Measurements from ENCODE around the gene TSEN15. TPM values are rescaled to one million over a fixed set of nuclear protein-coding genes. Genes with fewer than 3 reads are reported as not detected.

Gene TSEN15
- total and polyA plus RNA-seq, 2 of the 13 experiments (the other 11 are each of a cell fraction or from before 2014, with no cell fraction given) = 25.6 to 35.8 TPM

DNA sequence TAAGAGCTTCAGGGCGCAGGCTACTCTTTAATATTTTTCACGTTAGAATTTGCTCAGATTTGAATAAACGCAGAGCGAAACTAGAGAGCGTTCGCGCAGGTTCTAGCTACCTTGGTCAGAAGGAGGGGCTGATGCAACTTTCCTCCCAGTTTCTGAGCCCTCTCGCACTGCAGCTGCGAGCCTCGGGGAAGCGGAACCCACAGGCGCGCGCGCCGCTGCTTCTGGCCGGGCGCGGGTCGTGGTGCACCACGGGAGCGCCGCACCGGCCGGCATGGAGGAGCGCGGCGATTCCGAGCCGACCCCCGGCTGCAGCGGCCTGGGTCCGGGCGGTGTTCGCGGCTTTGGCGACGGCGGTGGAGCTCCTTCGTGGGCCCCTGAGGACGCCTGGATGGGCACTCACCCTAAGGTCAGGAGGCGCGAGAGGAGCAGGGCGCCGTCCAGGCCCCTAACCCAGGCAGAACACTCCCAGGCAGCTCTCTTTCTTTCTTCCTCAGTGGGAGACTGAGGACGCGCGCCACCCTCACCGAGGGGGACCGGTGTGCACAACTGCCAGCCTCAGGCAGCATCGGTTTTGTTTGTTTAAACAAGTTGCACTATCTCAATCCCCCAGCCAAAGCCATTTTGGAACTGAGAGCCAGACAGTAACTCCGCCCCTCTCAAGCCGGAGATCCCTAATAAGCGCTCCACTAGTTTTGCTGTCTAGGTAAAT, at the start of gene TSEN15 (continued):
- TF ChIP-seq, protein P1, sequence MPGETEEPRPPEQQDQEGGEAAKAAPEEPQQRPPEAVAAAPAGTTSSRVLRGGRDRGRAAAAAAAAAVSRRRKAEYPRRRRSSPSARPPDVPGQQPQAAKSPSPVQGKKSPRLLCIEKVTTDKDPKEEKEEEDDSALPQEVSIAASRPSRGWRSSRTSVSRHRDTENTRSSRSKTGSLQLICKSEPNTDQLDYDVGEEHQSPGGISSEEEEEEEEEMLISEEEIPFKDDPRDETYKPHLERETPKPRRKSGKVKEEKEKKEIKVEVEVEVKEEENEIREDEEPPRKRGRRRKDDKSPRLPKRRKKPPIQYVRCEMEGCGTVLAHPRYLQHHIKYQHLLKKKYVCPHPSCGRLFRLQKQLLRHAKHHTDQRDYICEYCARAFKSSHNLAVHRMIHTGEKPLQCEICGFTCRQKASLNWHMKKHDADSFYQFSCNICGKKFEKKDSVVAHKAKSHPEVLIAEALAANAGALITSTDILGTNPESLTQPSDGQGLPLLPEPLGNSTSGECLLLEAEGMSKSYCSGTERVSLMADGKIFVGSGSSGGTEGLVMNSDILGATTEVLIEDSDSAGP (CRISPR knock-in tag; IDR thresholded peaks at IDR 0.05; ENCODE audit: borderline replicate concordance) = peak; percentile 96
- TF ChIP-seq TCF12 (IDR thresholded peaks at IDR 0.05) = no peak
- TF ChIP-seq TCF12 (CRISPR knock-in tag; IDR thresholded peaks at IDR 0.05) = 0 out of 2 replicates have a peak, but pooled peaks have one; percentile 46
- peak; percentile 95 for TF ChIP-seq ASH2L (IDR thresholded peaks at IDR 0.05; ENCODE audit: insufficient read length, low read depth, low read length)
- TF ChIP-seq NR3C1 (CRISPR knock-in tag; IDR thresholded peaks at IDR 0.05) = no peak
- peak; percentile 77; the same call in 1 of the 2 replicates for TF ChIP-seq KDM5B (CRISPR knock-in tag; IDR thresholded peaks at IDR 0.05; ENCODE audit: borderline replicate concordance)
- TF ChIP-seq ZFP41 (CRISPR knock-in tag; IDR thresholded peaks at IDR 0.05; ENCODE audit: borderline replicate concordance) = no peak
- no peak for TF ChIP-seq ZNF367 (CRISPR knock-in tag; IDR thresholded peaks at IDR 0.05; ENCODE audit: borderline replicate concordance)
- no peak; the same call in 1 of the 2 replicates for TF ChIP-seq HNF4A (CRISPR knock-in tag; IDR thresholded peaks at IDR 0.05)
- 0 out of 2 replicates have a peak, but pooled peaks have one; percentile 24 for TF ChIP-seq PPARG (CRISPR knock-in tag; conservative IDR thresholded peaks at IDR 0.05)
- peak; percentile 88; the same call in 1 of the 2 replicates for TF ChIP-seq ZNF337 (CRISPR knock-in tag; IDR thresholded peaks at IDR 0.05; ENCODE audit: borderline replicate concordance, low read depth)
- TF ChIP-seq MAFG (CRISPR knock-in tag; IDR thresholded peaks at IDR 0.05) = no peak
- peak; percentile 86; the same call in 1 of the 2 replicates for TF ChIP-seq NFKBIZ (CRISPR knock-in tag; IDR thresholded peaks at IDR 0.05)
- peak; percentile 77 to 84; a peak in 3 of 4 replicates for TF ChIP-seq POLR2A (IDR thresholded peaks at IDR 0.05; ENCODE audit: insufficient read depth in 1 of 2, low read depth in 2 of 2, low read length in 2 of 2)
- 0 out of 2 replicates have a peak, but pooled peaks have one; percentile 32 for TF ChIP-seq RNF2 (conservative IDR thresholded peaks at IDR 0.05; ENCODE audit: low read depth)
- TF ChIP-seq ZNF563 (CRISPR knock-in tag; IDR thresholded peaks at IDR 0.05) = peak; percentile 70; the same call in 1 of the 2 replicates
- TF ChIP-seq PAX8 (CRISPR knock-in tag; IDR thresholded peaks at IDR 0.05; ENCODE audit: borderline replicate concordance) = peak; percentile 98; the same call in 1 of the 2 replicates
- TF ChIP-seq, protein P2, sequence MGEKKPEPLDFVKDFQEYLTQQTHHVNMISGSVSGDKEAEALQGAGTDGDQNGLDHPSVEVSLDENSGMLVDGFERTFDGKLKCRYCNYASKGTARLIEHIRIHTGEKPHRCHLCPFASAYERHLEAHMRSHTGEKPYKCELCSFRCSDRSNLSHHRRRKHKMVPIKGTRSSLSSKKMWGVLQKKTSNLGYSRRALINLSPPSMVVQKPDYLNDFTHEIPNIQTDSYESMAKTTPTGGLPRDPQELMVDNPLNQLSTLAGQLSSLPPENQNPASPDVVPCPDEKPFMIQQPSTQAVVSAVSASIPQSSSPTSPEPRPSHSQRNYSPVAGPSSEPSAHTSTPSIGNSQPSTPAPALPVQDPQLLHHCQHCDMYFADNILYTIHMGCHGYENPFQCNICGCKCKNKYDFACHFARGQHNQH (CRISPR knock-in tag; IDR thresholded peaks at IDR 0.05) = peak; percentile 81; the same call in 1 of the 2 replicates
- TF ChIP-seq, protein P3, sequence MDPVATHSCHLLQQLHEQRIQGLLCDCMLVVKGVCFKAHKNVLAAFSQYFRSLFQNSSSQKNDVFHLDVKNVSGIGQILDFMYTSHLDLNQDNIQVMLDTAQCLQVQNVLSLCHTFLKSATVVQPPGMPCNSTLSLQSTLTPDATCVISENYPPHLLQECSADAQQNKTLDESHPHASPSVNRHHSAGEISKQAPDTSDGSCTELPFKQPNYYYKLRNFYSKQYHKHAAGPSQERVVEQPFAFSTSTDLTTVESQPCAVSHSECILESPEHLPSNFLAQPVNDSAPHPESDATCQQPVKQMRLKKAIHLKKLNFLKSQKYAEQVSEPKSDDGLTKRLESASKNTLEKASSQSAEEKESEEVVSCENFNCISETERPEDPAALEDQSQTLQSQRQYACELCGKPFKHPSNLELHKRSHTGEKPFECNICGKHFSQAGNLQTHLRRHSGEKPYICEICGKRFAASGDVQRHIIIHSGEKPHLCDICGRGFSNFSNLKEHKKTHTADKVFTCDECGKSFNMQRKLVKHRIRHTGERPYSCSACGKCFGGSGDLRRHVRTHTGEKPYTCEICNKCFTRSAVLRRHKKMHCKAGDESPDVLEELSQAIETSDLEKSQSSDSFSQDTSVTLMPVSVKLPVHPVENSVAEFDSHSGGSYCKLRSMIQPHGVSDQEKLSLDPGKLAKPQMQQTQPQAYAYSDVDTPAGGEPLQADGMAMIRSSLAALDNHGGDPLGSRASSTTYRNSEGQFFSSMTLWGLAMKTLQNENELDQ (CRISPR knock-in tag; IDR thresholded peaks at IDR 0.05; ENCODE audit: borderline replicate concordance) = no peak
- TF ChIP-seq MED13 (CRISPR knock-in tag; IDR thresholded peaks at IDR 0.05) = no peak
- no peak for TF ChIP-seq SP1 (IDR thresholded peaks at IDR 0.05)
- TF ChIP-seq SP1 (CRISPR knock-in tag; IDR thresholded peaks at IDR 0.05) = no peak; the same call in 1 of the 2 replicates
- TF ChIP-seq ZNF232 (CRISPR knock-in tag; IDR thresholded peaks at IDR 0.05; ENCODE audit: borderline replicate concordance) = no peak
- peak; percentile 87 for TF ChIP-seq ZMAT3 (CRISPR knock-in tag; conservative IDR thresholded peaks at IDR 0.05)
- no peak for TF ChIP-seq CCAR2 (optimal IDR thresholded peaks at IDR 0.05; ENCODE audit: low read depth, low read length)
- no peak; the same call in 1 of the 2 replicates for TF ChIP-seq NFYC (CRISPR knock-in tag; IDR thresholded peaks at IDR 0.05)

Measured in HepG2 (cell line).